Brain microvascular endothelial cell (primary cell): ENCODE data around the gene TOB2.

Source experiments
- DNase-seq: peaks from one replicate; pipeline ENCODE4 v3.0.0-alpha.2; 2020
- H3K27ac ChIP-seq: fragments of 250-450 bp; sonication (Bioruptor Pico); 2 replicates; pipeline ENCODE4 v1.5.1; 2020; ENCODE audit warnings: mild to moderate bottlenecking, moderate library complexity
- H3K27me3 ChIP-seq: fragments of 250-450 bp; sonication (Bioruptor Pico); replicated peaks from 2 replicates; pipeline ENCODE4 v1.5.1; 2020; ENCODE audit warnings: mild to moderate bottlenecking
- H3K36me3 ChIP-seq: fragments of 250-450 bp; sonication (Bioruptor Pico); replicated peaks from 2 replicates; pipeline ENCODE4 v1.5.1; 2020; ENCODE audit warnings: mild to moderate bottlenecking
- H3K4me3 ChIP-seq: 2 replicates; pipeline ENCODE4 v1.5.1; 2011; ENCODE audit warnings: low read depth, mild to moderate bottlenecking, control low read depth, low read length, moderate library complexity
- CTCF ChIP-seq: IDR thresholded peaks from 2 replicates; pipeline ENCODE4 v1.5.1; 2011; ENCODE audit warnings: low read depth, mild to moderate bottlenecking, moderate library complexity, low read length, control low read depth, inconsistent platforms; ENCODE audit errors: missing control alignments
- in situ Hi-C: cut with HindIII; loops from 2 replicates; pipeline ENCODE4 v1.10.0; 2017; ENCODE audit warnings: low sequenced_read_pairs, low pct_ligation_motif_present

The TOB2 gene

GRCh38 chr22:41429232-41429950 lies 17.2 kb downstream of the TOB2 start:
- Histone ChIP-seq H3K27ac (no peak overlapping the region), H3K4me3 (no peak overlapping the region), H3K27me3 (no peaks in the 10 kb centered on the region), H3K36me3 (peaks cover 11% of the 10 kb centered on the region)
- DNase-seq: no peak
- in situ Hi-C loops: no loop called here
- TF ChIP-seq CTCF: no peak

GRCh38 chr22:41425660-41426365 lies 20.8 kb downstream of the TOB2 start:
- no peak for DNase-seq
- Histone ChIP-seq H3K27me3 (no peaks in the 10 kb centered on the region), H3K4me3 (no peak overlapping the region), H3K36me3 (no peaks in the 10 kb centered on the region), H3K27ac (no peak overlapping the region)
- in situ Hi-C loops: no loop called here
- no peak for TF ChIP-seq CTCF

GRCh38 chr22:41418717-41419116 lies 27.9 kb downstream of the TOB2 start:
- in situ Hi-C loops: no loop called here
- no peak for DNase-seq
- no peak overlapping the region for H3K27ac ChIP-seq
- no peaks in the 10 kb centered on the region for H3K36me3 ChIP-seq
- no peak overlapping the region for H3K4me3 ChIP-seq
- TF ChIP-seq CTCF: no peak
- no peaks in the 10 kb centered on the region for H3K27me3 ChIP-seq

GRCh38 chr22:41417622-41418390 lies 28.8 kb downstream of the TOB2 start:
- Histone ChIP-seq H3K27me3 (no peaks in the 10 kb centered on the region), H3K36me3 (no peaks in the 10 kb centered on the region), H3K27ac (no peak overlapping the region), H3K4me3 (no peak overlapping the region)
- in situ Hi-C loops: no loop called here
- no peak for TF ChIP-seq CTCF
- no peak for DNase-seq

GRCh38 chr22:41415554-41415953 lies 31.0 kb downstream of the TOB2 start:
- Histone ChIP-seq H3K27ac (no peak overlapping the region), H3K27me3 (no peaks in the 10 kb centered on the region)

More at GRCh38 chr22:41415554-41415953, 31.0 kb downstream of the TOB2 start:
- Histone ChIP-seq H3K4me3 (no peak overlapping the region), H3K36me3 (no peaks in the 10 kb centered on the region)
- no peak for TF ChIP-seq CTCF
- DNase-seq: no peak
- in situ Hi-C loops: no loop called here
